Hepatocyte (in vitro differentiated cells): ENCODE measurements around the gene APOO. TPM values are rescaled to one million over a fixed set of nuclear protein-coding genes. Genes with fewer than 3 reads are reported as not detected.

Source experiments
- DNase-seq: peaks from one replicate; pipeline ENCODE4 v3.0.0-alpha.2; 2016; ENCODE audit warnings: low spot score
- H2AFZ ChIP-seq: fragments of 200-600 bp; sonication (generic); 2 replicates; pipeline ENCODE4 v1.6.0; 2016; ENCODE audit warnings: antibody characterized with exemption, mild to moderate bottlenecking
- H3K27ac ChIP-seq: fragments of 200-600 bp; sonication (generic); 2 replicates; pipeline ENCODE4 v1.5.1; 2016; ENCODE audit warnings: mild to moderate bottlenecking
- H3K27me3 ChIP-seq: fragments of 200-600 bp; sonication (generic); 2 replicates; pipeline ENCODE4 v1.6.1; 2016
- H3K36me3 ChIP-seq: fragments of 200-600 bp; sonication (generic); replicated peaks from 2 replicates; pipeline ENCODE4 v1.5.1; 2016; ENCODE audit warnings: low read depth; ENCODE audit not compliant: insufficient read depth
- H3K4me1 ChIP-seq: fragments of 200-600 bp; sonication (generic); 2 replicates; pipeline ENCODE4 v1.5.1; 2016; ENCODE audit warnings: mild to moderate bottlenecking, moderate library complexity; ENCODE audit not compliant: insufficient read depth
- H3K4me2 ChIP-seq: fragments of 200-600 bp; sonication (generic); 2 replicates; pipeline ENCODE4 v1.6.0; 2016
- H3K4me3 ChIP-seq: fragments of 200-600 bp; sonication (generic); 2 replicates; pipeline ENCODE4 v1.5.1; 2016; ENCODE audit warnings: mild to moderate bottlenecking
- H3K79me2 ChIP-seq: fragments of 200-600 bp; sonication (generic); 2 replicates; pipeline ENCODE4 v1.6.0; 2017; ENCODE audit warnings: mild to moderate bottlenecking
- H3K9me2 ChIP-seq: fragments of 200-600 bp; sonication (generic); replicated peaks from 2 replicates; pipeline ENCODE4 v1.6.0; 2017; ENCODE audit warnings: mild to moderate bottlenecking; ENCODE audit not compliant: insufficient read depth
- H3K9me3 ChIP-seq: fragments of 200-600 bp; sonication (generic); 2 replicates; pipeline ENCODE4 v1.5.1; 2016; ENCODE audit warnings: low read depth, mild to moderate bottlenecking
- H4K20me1 ChIP-seq: fragments of 200-600 bp; sonication (generic); 2 replicates; pipeline ENCODE4 v1.6.0; 2016; ENCODE audit warnings: mild to moderate bottlenecking; ENCODE audit not compliant: insufficient read depth, poor library complexity, severe bottlenecking
- CTCF ChIP-seq: fragments of 200-600 bp; sonication (generic); IDR thresholded peaks from 2 replicates; pipeline ENCODE4 v1.5.1; 2016; ENCODE audit warnings: antibody characterized with exemption, mild to moderate bottlenecking; ENCODE audit not compliant: poor library complexity
- EZH2 ChIP-seq: fragments of 200-600 bp; sonication (generic); IDR thresholded peaks from 2 replicates; pipeline ENCODE4 v1.6.1; 2016; ENCODE audit warnings: antibody characterized with exemption, mild to moderate bottlenecking, borderline replicate concordance
- EZH2phosphoT487 ChIP-seq: fragments of 200-600 bp; sonication (generic); IDR thresholded peaks from one replicate; pipeline ENCODE4 v1.6.1; 2018; ENCODE audit warnings: antibody characterized with exemption, mild to moderate bottlenecking, low read depth, moderate library complexity; ENCODE audit not compliant: unreplicated experiment, severe bottlenecking
- WGBS: methylation state at CpG from one replicate; pipeline ENCODE4 v1.1.6; 2016; ENCODE audit warnings: low lambda C conversion rate; ENCODE audit errors: missing lambda C conversion rate; 5-methylcytosine and 5-hydroxymethylcytosine counted together
- polyA plus RNA-seq: library from polyadenylated mRNA; unstranded; fragments of >200 nt; fragmentation: Nextera tagmentation; extraction: Ambion mirVana; gene quantifications from 2 replicates; pipeline ENCODE4 v1.2.1, GENCODE V29; 2016
- total RNA-seq: library from RNA; depleted of rRNA; stranded (reverse); fragments of >200 nt; gene quantifications from 2 replicates; pipeline ENCODE4 v1.2.3, GENCODE V29; 2014

APOO gene
- total and polyA plus RNA-seq, 2 experiments from 2014 or later = 27.0 to 45.1 TPM

- H4K20me1 ChIP-seq = peaks cover 12% of the 10 kb centered on the region
- no peak overlapping the region for H3K4me3 ChIP-seq
- no peaks in the 10 kb centered on the region for H3K9me2 ChIP-seq
- peaks cover 27% of the 10 kb centered on the region for H3K79me2 ChIP-seq
- H3K27ac ChIP-seq = peak overlapping the region; percentile 94
- H2AFZ ChIP-seq = no peak overlapping the region
- H3K9me3 ChIP-seq = no peaks in the 10 kb centered on the region
- TF ChIP-seq EZH2 (no peak), EZH2phosphoT487 (no peak), CTCF (no peak)
- DNase-seq = peak; percentile 47
- no peaks in the 10 kb centered on the region for H3K36me3 ChIP-seq
- H3K4me1 ChIP-seq = peaks cover 4% of the 10 kb centered on the region
- no peaks in the 10 kb centered on the region for H3K27me3 ChIP-seq
- 92% methylated on average over 11 of the region's 11 CpGs for WGBS
- peak overlapping the region; percentile 75 for H3K4me2 ChIP-seq
These were observed 121.4 kb downstream of the APOO start for GRCh38 chrX:23786268-23786815.

- no peaks in the 10 kb centered on the region for H3K9me3 ChIP-seq
- peaks cover 4% of the 10 kb centered on the region for H3K4me1 ChIP-seq
- DNase-seq = no peak
- peak overlapping the region; percentile 94 for H3K27ac ChIP-seq
- no peaks in the 10 kb centered on the region for H3K36me3 ChIP-seq
- peak overlapping the region; percentile 75 for H3K4me2 ChIP-seq
- peaks cover 12% of the 10 kb centered on the region for H4K20me1 ChIP-seq
- peak overlapping the region; percentile 62 for H3K4me3 ChIP-seq
- H3K27me3 ChIP-seq = no peaks in the 10 kb centered on the region
- no peak for TF ChIP-seq EZH2phosphoT487
- H2AFZ ChIP-seq = no peak overlapping the region
- H3K79me2 ChIP-seq = peaks cover 27% of the 10 kb centered on the region
- 85% methylated on average over 2 of the region's 2 CpGs for WGBS
- no peaks in the 10 kb centered on the region for H3K9me2 ChIP-seq
These were observed 122.2 kb downstream of the APOO start for GRCh38 chrX:23785580-23785979.

GRCh38 chrX:23784470-23785331, 123.0 kb downstream of the APOO start:
- H3K36me3 ChIP-seq = no peaks in the 10 kb centered on the region
- H3K27ac ChIP-seq = peak overlapping the region; percentile 94
- WGBS = 65% methylated on average over 8 of the region's 8 CpGs
- no peaks in the 10 kb centered on the region for H3K9me3 ChIP-seq
- H3K4me3 ChIP-seq = peak overlapping the region; percentile 62
- peak overlapping the region; percentile 75 for H3K4me2 ChIP-seq
- no peak overlapping the region for H2AFZ ChIP-seq
- peaks cover 12% of the 10 kb centered on the region for H4K20me1 ChIP-seq
- no peaks in the 10 kb centered on the region for H3K27me3 ChIP-seq
- TF ChIP-seq EZH2phosphoT487 = no peak
- TF ChIP-seq EZH2 = no peak
- no peak for TF ChIP-seq CTCF
- peak; percentile 33 for DNase-seq
- H3K79me2 ChIP-seq = peaks cover 27% of the 10 kb centered on the region
- peaks cover 4% of the 10 kb centered on the region for H3K4me1 ChIP-seq
- H3K9me2 ChIP-seq = no peaks in the 10 kb centered on the region
